KOPT-K1 (cell line): Measurements from ENCODE around the gene CACNA2D3.

Experiments
- H3K27ac ChIP-seq: fragments of 200-600 bp; sonication (generic); 2 replicates; pipeline ENCODE4 v1.5.1; 2016; ENCODE audit warnings: antibody characterized with exemption, mild to moderate bottlenecking, low read depth, low read length; ENCODE audit not compliant: poor library complexity, severe bottlenecking
- H3K36me3 ChIP-seq: fragments of 200-600 bp; sonication (generic); 2 replicates; pipeline ENCODE4 v1.5.1; 2017; ENCODE audit warnings: antibody characterized with exemption, mild to moderate bottlenecking, low read length, moderate library complexity; ENCODE audit not compliant: insufficient read depth
- H3K9me3 ChIP-seq: fragments of 200-600 bp; sonication (generic); 2 replicates; pipeline ENCODE4 v1.5.1; 2017; ENCODE audit warnings: antibody characterized with exemption, low read length, mild to moderate bottlenecking; ENCODE audit not compliant: insufficient read depth, poor library complexity, severe bottlenecking

Gene CACNA2D3

DNA sequence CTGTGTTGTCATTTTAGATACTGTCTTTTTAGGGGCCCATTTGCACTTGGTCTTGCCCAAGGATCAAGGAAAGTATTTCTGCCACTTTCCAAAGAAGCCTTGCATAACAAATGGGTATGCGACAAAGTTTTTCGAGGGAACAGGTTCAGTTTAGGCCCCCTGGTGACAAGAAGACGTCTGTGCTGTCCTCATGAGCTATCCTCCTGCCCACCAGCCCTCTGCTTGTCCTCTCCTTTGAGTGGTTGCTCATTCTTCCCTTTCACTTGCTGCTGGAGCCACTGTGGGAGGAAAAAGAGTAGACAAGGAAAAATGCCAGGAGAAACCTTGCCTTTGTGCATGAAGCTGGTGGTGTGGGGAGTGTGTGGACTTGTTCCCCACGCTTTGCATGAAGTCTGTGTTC lies 171.9 kb downstream of the CACNA2D3 start:
- Histone ChIP-seq H3K9me3 (no peaks in the 10 kb centered on the region), H3K36me3 (no peaks in the 10 kb centered on the region), H3K27ac (no peak overlapping the region)

DNA sequence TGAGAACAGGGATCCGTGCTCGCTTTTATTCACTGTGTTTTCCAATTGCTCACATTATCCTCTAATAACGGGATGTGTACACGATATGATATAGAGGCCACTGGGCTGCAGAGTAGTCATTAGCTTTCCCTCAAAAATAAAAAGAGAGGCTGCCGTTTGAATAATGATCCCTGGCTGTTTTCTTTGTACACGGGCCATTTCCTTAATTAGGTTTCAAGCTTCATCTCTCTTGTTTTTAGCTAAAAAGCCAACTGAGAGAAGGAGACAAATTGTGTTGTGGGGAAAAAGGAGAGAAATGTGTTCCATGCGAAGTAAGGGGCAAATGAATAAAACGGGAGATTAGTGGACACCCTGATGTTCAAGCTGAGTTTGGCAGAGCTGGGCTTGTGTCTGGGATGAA lies 174.2 kb downstream of the CACNA2D3 start:
- no peaks in the 10 kb centered on the region for H3K36me3 ChIP-seq
- no peaks in the 10 kb centered on the region for H3K9me3 ChIP-seq
- H3K27ac ChIP-seq: no peak overlapping the region

DNA sequence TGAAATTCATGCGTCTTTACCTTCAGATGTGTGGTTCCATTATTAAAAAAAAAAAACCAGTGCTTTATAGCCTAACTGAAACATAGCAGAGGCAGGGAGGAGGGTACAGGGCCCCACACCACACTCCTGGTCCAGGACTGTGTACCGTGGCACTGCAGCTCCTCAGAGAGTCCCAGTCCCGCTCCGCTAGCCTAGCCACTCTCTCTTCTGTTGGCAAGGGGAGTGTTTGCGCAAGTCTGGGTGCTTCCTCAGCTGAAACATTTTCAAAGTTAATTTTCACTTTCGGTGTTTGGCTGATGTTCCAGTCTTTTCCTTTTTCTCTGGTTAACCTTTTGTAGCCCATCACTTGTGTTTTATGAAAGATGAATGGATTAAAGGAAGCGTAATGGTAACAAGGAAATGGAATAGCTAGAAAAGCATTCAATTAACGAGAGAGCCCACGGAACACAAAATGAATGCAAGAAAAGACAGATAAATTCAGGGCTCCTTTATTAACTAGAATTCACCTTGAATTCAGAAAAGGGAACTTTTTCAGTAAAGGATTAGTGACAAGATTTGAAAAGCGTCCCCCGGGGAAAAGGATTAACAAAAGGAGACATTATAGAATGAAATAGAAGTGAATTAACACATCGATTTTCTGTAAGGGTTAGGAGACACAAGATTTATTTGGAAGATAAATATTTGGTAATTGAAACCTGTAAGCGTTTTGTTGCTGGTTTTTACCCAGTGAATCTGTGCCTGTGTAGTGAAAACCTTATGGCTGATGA lies 177.0 kb downstream of the CACNA2D3 start:
- Histone ChIP-seq H3K9me3 (no peaks in the 10 kb centered on the region), H3K36me3 (no peaks in the 10 kb centered on the region), H3K27ac (no peak overlapping the region)

DNA sequence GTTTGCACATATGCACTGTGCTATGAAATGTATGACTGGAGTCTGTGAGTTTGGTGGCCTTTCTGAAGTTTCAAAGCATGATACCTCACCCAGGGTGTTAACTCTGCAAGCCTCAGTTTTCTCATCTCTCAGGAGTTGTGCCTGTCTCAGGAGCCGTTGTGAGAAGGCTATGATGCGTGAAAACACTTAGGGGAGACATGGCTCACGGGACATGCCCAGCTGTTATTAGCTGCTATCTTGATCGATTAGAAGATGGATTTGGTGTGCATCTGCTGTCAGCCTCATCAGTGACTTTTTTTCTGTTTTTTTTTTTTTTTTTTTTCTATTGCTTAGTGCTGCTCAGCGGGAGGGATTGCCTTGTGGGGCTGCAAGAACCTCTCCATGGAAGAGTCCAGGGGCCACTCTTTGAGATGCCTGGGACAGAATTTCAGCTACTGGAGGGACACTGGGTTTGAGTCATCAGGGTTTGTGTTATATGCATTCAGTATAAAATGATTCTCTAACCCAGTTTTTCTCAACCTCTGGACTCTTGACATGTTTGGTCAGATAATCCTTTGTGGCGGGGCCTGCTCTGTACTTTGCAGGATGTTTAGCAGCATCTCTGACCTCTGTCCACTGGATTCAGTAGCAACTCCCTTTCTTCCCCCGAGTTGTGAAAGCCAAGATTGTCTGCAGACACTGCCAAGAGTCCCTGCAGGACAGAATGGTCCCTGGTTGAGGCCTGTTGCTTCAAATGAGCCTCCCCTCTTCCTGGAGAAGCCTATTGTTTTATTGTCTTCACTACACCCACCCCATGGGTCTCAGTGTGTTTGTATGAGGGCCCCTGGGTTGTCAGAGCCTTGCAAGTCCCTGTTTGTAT lies 181.4 kb downstream of the CACNA2D3 start:
- H3K9me3 ChIP-seq: no peaks in the 10 kb centered on the region
- no peak overlapping the region for H3K27ac ChIP-seq
- H3K36me3 ChIP-seq: no peaks in the 10 kb centered on the region

DNA sequence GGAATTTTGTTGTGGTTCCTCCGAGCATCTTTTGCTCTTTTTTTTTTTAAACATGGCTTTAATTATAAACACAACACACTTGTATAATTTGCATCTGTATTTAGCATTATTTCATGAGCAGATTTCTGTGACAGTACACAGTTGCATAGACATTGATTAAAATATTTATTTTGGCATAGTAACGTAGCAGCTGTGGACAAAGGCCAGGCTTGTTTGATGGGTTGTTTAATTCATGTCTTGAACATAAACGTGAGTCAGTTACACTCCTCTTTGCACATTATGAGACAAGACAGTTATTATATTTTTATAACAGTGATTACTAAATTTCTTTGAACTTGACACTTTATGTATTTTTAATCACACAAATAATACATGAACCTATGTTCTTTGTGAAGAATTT lies 182.5 kb downstream of the CACNA2D3 start:
- no peak overlapping the region for H3K27ac ChIP-seq
- no peaks in the 10 kb centered on the region for H3K36me3 ChIP-seq
- no peaks in the 10 kb centered on the region for H3K9me3 ChIP-seq

DNA sequence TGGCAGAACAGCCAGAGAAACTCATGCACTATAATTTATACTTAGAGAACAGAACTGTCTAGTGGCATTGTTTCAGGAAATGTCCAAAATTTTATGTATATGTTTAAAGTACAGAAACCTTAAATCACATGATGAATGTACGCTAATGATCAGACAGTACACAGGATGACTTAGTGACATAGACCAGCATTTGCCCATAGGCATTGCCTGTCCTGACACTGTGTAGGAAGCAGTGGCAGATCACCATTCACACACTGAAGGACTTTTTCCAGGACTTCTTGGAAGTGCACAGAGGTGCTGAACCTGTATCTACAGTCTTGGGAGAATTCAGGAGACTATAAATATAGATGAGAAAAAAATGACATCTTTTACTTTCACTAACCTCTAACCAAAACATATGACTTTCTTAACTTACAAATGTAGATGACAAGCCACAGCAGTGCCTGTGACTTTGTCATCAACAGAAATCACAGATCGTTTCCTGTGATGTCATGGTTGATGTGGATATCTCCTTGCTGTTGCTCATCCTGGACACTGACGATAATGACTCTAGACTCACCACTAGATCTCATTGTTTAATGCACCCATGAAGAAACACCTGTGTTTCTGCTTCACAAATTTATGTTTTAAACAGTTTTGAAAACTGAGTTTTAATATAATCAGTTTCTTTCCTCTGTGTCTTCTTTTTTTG lies 183.2 kb downstream of the CACNA2D3 start:
- Histone ChIP-seq H3K9me3 (no peaks in the 10 kb centered on the region), H3K27ac (no peak overlapping the region), H3K36me3 (no peaks in the 10 kb centered on the region)

DNA sequence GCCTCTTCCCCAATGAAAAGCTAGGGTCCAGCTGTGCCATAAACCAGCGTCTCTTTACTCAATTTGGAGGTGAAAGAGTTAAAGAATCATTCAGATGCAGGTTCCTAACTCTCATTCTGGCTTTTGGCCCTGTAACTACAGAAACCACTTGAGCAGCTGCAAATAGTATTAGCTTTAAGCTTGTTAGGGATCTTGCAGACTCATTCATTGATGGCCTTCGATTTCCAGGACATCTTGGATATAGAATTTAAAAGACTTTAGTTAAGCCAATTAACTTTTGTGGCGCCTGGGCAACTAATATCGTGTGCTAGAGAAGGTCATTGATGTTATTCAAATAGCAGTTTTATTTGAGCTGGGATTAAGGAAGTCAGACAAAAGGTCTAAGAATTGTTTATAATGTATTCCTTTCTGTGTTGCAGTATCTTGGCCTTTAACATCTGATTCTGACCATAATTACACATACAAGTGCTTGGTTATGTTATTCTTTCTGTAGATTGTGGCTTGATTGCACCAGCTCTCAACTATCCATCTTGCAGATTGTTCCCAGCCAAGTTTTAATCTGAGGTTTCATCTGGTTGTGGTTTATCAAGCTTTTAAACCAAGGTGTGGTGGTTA lies 185.3 kb downstream of the CACNA2D3 start:
- no peaks in the 10 kb centered on the region for H3K36me3 ChIP-seq
- no peaks in the 10 kb centered on the region for H3K9me3 ChIP-seq
- H3K27ac ChIP-seq: no peak overlapping the region

DNA sequence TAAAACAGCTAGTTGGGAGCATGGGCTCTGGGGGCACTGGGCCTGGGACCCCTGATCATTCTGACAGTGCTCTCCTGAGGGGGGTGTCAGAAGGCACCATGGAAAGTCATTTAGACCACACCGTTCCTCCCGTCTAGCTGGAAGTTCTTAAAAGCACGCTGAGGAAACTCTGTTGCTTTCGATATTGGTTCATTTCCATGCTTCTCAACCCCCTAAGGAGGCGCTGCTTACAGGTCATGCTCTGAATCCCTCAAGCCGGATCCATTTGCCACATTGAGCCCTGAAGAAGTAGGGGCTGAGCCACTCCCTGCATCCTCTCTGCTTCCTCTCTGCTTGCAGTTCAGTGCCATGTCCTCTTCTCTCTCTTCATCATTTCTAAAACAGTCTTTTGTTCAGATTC lies 187.2 kb downstream of the CACNA2D3 start:
- H3K9me3 ChIP-seq: no peaks in the 10 kb centered on the region
- no peak overlapping the region for H3K27ac ChIP-seq
- no peaks in the 10 kb centered on the region for H3K36me3 ChIP-seq

DNA sequence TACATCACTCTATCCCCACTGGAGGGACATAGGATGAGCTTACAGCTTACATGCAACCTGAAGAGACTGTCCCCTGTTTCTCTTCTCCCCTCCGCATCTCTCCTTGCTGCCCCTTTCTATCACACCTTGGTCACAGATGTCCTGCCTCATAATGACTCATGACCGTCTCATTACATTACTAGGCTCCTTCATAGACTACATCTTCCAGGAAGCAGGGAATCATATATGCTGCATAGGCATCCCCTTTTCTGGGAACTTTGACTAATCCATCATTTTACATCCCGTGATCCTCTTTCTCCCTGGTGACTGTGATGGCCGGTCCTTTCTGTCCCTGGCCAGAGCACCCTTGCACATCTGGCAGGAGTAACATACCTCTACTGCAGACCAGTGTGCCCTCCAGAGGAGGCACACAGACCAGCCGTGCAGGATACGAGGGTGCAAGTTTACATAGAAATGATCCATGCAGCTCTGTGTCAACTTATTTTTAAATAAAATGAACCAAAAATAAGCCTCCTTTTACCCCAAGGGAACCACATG lies 188.9 kb downstream of the CACNA2D3 start:
- Histone ChIP-seq H3K27ac (no peak overlapping the region), H3K36me3 (no peaks in the 10 kb centered on the region), H3K9me3 (no peaks in the 10 kb centered on the region)

DNA sequence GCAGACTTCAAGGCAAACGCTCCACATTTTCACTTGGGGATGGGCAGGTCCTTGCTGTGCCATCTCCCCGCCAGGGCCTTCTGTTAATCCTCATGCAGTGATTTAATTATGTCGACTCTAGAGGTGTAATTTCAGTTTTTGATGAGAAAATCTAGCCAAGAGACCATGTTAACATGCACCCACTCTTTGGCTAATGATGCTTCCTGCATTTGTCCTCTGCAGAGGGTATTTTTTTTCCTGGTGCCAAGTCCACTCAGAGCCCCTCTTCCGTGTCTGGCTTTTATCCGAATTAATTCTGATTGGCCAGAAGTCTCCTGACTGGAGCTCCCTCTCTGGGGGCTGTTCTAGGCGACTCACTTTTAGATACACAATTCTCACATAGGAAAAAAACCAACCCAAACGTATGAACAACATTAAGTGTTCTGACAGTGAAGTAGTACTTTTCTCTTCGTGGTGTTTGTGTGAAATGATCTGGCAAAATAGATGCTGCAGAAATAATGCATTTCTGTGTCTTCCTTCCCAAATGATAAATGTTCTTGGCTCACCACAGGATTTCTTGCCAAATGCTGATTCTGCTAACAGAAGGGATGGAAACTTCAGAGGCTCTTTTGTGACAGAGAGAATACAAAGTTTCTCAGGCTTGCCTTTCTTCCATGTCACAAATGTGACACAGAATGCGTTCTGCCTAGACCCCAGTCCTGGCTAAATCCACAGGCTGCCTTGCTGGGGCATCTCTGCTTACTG lies 190.0 kb downstream of the CACNA2D3 start:
- no peak overlapping the region for H3K27ac ChIP-seq

DNA sequence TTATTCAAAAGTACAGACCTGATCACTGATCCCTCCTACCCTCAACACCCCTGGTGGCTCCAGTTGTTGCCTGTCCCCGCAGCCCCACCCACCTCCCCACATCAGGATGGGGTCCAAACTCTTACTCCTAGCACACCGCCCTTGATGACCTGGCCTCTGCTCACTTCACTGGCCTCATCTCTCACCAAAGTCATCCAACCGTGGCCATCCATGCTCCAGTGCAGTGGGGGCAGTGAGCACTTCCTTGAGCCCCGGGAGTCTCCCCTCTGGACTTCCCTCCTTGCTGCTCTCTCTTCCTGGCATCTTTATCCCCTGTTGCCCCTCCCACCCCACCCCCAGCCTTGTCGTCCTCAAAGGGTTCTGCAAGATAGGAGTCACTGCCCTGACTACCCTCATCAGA lies 191.1 kb downstream of the CACNA2D3 start:
- H3K9me3 ChIP-seq: no peaks in the 10 kb centered on the region
- no peak overlapping the region for H3K27ac ChIP-seq

More for the DNA sequence above, 190.0 kb downstream of the CACNA2D3 start:
- H3K36me3 ChIP-seq: no peaks in the 10 kb centered on the region
- H3K9me3 ChIP-seq: no peaks in the 10 kb centered on the region

DNA sequence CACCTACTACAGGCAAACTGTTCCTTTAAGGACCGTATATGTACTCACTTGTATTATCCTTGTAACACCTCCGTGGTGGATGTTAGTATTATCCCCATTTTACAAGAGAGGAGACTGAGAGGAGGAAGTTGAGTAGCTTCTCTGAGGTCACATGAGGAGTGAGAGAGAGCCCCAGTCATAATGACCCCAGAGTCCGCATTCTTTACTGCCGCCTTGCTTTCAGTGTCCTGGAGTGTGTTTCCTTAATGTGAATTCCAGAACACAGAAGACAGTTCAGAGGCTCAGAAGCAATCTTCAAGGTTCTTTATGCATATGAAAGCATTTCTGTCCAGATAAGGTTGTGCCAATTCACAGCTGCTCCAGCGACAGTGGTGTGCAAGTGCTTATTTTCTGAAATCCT lies 199.2 kb downstream of the CACNA2D3 start:
- Histone ChIP-seq H3K27ac (no peak overlapping the region), H3K36me3 (no peaks in the 10 kb centered on the region), H3K9me3 (no peaks in the 10 kb centered on the region)

More for the DNA sequence above, 191.1 kb downstream of the CACNA2D3 start:
- no peaks in the 10 kb centered on the region for H3K36me3 ChIP-seq

DNA sequence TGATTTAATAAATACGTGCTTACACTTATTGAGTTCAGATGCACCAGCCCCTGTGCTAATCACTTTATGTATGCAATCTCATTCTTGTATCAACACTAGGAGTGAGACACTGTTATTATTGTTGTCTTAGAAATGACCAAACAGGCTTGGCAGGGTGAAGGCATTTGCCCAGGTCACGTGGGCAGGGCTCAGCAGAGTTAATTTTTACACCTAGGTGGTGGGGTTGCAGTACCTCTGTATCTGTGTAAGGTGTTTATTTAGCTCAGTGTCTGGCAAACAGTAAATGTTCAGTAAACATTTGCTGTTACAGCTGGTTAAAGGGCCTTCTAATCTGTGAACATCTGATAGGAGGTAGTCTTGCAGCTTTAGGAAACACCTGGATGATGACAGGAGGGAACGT lies 200.0 kb downstream of the CACNA2D3 start:
- no peak overlapping the region for H3K27ac ChIP-seq
- H3K9me3 ChIP-seq: no peaks in the 10 kb centered on the region
- no peaks in the 10 kb centered on the region for H3K36me3 ChIP-seq

DNA sequence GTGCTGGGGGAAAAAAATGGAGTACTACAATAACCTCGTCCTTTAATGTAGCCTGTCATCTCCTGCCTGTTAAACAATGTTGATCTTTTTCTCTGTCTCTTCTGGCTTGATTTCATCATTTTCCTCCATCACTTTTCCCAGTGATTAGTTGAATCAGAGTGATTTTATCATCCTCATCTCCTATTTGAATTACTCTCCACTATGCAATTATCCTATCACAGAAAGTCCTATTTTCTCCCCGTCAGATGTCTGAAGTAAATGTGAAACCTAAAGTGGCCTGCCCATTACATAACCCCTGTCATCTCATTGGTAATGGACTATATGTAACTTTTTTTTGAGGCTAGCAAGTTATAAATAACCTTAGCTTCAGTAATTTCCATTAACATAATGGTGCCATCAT lies 201.8 kb downstream of the CACNA2D3 start:
- Histone ChIP-seq H3K9me3 (no peaks in the 10 kb centered on the region), H3K36me3 (no peaks in the 10 kb centered on the region), H3K27ac (no peak overlapping the region)
